ENCODE data around the gene SYPL1.

DNA sequence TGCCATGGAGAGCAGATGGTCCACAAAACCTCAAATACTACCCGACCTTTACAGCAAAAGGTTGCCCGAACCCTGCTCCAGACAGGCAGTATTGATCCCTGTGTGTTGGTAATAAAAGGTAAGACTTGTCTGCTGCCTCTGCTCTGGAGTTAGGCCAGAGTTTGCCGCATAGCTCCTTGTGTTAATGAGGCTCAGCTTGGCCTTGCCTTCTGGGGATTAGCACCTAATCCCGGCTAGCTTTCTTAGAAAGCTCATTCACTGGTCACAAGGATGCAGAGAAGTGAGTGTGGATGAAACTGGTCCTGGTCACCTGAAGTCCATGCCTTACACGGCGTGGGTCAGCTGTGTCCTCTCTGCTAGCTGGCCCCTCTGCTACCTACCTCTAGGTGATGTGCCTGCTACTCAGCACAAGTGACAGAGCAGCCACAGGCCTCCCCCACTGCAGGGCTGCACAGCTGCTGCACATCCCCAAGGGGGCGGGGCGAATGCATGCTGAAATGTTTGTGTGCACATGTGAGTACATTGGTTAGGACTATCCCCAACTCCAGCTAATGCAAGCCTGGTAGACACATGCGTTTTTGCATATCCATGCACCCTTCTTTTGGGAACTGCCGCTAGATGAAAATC is 31.7 kb upstream of the SYPL1 start:
- TF ChIP-seq EZH2 (IDR thresholded peaks at IDR 0.05; ENCODE audit: borderline replicate concordance, low read depth, low read length, poor library complexity, severe bottlenecking) (no peak), CTCF (conservative IDR thresholded peaks at IDR 0.05; ENCODE audit: low read depth, low read length) (no peak)
